ENCODE results near the gene INSR.
"Not testable (repeated sequence)": the region's sequence is repeated elsewhere in the genome, so short reads cannot be mapped to it uniquely, and the experiment has no call there.

INSR gene

DNA sequence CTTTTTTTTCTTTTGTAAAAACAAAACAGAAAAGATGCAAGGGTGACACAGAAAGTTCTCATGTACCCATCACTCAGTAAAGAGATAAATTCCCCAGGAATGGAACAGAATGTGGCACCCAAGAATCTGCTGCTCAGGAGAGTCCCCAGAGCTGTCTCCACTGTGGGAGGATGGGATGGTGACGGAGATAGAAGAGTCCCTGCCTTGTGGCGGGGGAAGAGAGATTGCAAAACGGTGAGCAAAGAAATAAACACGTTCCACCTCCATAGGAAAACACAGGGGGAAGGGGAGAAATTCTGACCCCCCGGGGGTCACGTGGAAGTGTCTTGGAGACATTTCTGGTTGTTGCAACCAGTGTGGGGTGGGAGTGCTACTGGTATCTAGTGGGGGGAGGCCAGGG, 76.4 kb downstream of the INSR start:
- no peak for DNase-seq

DNA sequence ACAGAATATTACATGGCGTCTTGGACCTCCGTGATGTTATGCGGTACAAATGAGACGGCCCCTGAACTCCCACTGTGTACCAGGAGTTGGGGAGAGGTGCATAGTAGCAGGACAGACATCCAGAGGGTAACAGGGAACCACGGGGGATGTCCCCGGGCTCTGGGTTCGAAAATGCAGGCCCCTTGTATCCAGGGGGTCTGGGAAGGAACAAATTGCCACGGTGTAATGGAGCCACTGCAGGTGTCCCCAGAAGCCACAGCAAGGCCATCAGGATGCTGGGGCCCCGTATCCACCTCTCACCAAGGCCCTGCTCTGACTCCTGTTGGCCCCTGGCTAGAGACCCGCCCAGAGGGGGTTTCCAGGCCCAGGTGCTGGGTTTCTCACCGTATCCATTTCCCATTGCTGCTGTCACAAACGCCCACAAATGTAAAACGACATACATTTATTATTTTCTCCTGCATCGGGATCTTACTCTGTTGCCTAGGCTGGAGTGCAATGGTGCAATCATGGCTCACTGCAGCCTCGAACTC, 77.8 kb downstream of the INSR start:
- DNase-seq, result peak; percentile 69

DNA sequence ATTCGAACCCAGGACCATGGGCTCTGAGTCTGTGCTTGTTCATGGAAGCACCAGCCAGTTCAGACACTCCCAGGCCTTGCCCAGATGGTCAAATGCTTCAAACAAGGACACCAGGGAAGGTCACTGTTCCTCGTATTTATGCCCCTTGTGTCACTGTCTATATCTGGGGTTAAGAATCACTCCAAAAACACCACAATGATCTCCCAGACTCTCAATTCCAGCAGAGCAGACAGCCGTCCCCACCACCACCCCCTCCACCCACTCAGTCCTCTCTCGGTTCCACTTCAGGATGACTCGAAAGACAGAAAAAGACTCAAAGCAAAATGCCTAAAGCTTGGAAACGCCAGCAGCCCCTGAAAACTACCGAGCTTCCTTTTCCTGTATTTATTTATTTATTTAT, 79.0 kb downstream of the INSR start:
- DNase-seq, result no peak

DNA sequence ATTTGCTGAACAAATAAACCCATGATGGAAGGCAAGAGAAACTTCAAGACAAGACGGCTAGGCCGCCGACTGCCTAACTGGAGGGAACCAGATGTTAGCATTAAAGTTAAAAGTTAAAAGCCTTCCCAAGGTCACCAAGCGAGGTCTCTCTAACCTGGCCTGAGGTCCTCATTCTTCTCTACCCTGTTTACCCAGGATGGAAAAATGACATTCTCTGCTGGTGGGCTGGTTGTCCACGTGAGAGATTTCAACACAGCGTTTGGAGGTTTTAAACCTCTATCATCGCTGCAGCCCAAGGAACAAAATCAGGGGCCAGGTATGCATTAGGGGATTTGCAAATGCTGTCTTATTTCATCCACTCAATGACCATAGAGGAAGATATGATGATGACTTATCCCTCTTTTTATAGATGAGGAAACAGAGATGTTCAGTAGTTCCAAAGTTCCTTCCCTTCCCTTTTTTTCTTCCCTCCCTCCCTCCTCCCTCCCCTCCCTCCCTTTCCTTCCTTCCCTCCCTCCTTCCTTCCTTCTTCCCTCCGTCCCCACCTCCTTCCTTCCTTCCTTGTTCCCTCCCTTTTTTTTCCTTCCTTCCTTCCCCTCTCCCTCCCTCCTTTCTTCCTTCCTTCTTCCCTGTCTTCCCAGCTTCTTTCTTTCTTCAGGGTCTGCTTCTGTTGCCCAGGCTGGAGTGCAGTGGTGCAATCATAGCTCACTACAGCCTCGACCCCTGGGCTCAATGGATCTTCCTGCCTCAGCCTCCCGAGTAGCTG, 79.7 kb downstream of the INSR start:
- no peak for DNase-seq

DNA sequence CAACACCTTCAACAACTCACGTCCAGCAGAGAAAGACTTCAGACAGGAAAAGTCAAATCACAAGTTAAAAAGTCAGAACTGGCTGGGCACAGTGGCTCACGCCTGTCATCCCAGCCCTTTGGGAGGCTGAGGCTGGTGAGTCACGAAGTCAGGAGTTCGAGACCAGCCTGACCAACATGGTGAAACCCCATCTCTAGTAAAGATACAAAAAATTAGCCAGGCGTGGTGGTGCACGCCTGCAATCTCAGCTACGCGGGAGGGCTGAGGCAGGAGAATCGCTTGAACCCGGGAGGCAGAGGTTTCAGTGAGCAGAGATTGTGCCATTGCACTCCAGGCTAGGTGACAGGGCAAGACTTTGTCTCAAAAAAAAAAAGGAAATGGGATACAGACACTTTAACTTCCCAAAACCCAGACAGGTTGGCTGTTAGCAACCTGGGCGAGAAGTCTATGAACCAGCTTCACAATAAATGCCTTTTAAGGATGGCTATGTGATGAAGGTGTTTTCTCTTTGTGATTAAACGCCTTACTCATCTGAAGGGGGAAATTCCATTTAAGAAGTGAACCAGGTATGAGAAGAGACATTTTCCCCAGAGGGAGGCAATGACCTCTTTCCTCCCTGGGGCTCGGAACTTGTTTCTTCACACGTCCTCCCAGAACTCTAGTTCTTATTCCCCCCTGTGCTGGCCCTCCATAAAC, 80.4 kb downstream of the INSR start:
- DNase-seq, result no peak

DNA sequence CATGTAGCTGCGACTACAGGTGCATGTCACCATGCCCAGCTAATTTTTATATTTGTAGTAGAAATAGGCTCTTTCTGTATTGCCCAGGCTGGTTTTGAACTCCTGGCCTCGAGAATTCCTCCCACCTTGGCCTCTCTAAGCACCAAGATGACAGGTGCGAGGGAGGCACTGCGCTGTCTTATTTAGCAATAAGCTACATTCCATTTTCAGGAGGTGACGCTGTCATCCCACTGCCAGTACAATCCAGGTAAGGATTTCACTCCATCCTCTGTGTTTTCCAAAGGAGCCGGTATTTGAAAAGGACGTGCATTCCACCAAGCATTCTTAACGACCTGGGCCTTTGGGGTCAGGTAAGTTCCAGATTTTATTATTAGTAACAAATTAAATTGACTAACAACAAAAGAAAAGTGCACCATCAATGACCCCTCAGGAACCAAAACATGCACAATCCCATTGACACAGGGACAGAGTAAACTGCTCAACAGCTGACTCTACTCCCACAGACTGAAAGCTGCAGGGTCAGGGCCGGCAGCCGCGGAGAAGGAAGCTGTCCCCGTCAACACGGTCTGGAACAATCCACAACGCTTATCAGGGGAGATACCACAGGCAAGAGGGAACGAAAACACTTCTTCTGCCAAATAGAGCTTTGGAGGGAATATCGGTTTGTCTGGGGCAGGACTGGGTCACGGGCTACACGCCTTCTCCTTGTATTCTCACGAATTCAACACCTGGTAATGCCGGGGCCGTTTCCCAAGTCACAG, 82.8 kb downstream of the INSR start:
- DNase-seq, result no peak

DNA sequence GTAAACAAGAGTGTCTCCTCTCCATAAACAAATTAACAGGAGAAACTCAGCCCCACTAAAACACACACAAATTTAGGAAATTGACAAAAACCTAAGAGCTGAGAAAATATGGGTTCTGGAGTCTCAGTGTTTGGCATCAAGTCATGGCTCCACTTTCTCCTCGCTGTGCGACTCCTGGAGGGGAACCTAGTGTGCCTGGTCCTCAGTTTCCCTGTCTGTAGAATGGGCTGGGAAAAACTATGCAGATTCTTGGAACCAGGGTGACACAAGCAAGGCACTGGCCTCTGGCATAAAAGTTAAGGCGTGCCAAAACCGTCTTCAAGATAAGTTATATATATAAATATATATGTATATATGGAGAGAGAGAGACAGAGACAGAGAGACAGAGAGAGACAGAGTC, 83.9 kb downstream of the INSR start:
- no peak for DNase-seq

DNA sequence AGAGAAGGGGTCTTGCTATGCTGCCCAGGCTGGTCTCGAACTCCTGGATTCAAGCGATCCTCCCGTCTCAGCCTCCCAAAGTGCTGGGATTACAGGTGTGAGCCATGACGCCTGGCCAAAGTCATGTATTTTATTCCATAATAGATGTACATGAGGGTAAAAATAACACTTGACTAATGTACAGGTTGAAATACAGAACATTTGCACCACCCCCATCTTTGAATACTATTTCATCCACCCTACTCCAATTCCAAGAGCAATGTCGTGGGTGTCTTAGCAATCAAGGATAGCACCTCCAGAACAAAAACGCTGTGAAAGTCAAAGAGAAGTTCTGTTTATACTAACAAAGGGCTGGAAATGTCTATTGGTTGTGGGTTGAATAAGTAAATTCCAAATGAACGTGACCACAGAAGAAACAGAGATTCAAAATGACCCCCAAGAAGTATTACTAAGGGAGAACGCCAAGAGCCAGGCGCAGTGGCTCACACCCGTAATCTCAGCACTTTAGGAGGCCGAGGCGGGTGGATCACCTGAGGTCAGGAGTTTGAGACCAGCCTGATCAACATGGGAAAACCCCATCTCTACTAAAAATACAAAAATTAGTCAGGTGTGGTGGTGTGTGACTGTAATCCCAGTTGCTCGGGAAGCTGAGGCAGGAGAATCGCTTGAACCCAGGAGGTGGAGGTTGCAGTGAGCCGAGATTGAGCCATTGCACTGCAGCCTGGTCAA, 84.5 kb downstream of the INSR start:
- not testable (repeated sequence) for DNase-seq

DNA sequence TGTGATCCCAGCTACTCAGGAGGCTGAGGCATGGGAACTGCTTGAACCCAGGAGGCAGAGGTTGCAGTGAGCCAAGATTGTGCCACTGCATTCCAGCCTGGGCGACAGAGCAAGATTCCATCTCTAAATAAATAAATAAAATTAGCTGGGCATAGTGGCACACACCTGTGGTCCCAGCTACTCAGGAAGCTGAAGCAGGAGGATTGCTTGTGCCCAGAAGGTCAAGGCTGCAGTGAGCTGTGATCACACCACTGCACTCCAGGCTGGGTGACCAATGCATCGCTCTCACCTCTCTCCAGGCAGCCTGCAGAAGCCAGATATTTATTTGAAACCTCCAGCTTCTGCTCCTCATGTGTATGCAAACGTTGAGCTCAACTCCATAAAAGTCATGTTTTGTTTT, 85.2 kb downstream of the INSR start:
- DNase-seq, result not testable (repeated sequence)

DNA sequence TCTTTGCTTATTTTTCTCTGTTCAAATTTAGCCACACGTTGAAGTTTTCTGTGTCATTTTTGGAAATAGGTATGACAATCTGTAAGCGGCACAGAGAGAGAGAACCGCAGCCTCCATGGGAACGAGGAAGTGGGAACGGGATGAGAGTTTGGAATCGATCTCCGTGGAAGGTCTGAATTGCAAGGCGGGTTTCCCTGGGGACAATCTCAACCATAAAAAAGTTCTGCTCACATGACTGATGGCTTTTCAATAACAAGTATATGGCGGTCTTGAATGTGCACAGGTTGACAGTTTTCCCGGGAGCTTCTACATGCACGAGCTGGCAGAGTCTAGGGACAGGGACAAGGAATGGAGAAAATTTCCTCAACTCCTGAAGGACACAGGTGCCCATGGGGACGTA, 90.9 kb downstream of the INSR start:
- no peak for DNase-seq

DNA sequence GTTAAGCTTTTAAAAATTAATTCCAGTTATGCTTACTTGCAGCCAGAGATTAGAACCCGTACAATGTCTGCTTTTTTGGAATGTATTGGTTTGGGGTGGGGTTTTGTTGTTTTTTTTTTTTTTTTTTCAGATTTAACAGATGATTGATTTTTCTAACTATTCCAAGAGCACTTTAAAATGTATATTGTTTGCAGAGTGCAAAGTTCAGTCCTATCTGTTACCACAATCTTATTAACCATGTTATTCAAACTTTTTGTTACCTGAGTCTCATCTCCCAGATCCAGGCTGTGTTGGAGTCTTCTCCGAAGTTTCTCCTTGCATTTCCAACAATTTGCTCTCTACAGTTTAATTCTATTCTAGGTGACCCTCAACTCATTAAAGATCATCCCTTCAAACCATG, 91.3 kb downstream of the INSR start:
- no peak for DNase-seq

DNA sequence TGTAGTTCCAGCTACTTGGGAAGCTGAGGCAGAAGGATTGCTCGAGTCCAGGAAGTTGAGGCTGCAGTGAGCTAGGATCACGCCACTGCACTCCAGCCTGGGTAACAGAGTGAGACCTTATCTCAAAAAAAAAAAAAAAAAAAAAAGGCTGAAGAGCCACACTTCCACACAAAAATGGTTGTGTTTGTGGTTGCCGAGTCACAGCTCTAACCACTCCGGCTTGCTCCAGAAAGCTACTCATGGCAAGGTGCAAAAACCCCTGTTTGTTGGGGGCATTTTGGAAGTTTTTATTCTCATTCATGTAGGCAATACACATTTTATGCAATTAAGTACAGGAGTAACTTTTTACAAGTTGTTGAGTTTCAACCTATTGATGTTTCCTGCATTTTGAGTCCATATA, 93.5 kb downstream of the INSR start:
- DNase-seq, result no peak

DNA sequence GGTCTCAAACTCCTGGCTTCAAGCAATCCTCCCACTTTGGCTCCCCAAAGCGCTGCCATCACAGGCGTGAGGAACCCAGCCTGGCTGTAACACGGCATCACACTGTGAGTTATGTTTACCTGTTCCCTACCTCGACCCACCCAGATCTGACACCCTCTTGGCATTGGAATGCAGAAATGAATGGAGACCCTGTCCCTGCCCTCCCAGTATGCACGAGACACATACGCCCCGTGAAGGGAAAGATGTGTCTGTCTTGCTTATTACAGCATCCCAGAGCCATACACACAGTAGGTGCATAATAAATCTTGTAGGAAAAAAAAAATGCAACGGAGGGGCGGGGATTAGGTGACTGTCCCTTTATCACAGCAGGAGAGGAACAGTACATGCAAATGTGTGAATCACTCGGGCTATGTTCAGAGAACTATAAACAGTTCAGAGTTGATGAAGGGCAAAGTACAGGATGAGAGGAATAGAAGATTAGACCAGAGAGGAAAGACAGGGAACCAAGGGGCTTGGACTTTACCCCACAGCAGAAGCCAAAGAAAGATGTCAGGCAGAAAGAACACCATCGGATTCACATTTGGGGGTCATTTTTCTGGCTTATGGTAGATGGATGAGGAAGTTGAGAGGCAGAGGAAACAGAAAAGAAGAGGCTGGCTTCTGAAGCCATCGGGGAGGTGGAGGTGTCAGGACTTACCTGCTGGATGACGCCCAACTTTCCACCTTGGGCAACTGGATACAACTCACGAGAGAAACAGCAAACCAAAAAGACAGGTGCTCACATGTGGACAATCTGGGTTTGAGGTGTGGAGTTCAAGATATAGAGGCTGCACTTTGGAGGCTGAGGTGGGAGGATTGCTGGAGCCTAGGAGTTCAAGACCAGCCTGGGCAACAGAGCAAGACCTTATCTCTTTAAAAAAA, 94.3 kb downstream of the INSR start:
- DNase-seq, result no peak

DNA sequence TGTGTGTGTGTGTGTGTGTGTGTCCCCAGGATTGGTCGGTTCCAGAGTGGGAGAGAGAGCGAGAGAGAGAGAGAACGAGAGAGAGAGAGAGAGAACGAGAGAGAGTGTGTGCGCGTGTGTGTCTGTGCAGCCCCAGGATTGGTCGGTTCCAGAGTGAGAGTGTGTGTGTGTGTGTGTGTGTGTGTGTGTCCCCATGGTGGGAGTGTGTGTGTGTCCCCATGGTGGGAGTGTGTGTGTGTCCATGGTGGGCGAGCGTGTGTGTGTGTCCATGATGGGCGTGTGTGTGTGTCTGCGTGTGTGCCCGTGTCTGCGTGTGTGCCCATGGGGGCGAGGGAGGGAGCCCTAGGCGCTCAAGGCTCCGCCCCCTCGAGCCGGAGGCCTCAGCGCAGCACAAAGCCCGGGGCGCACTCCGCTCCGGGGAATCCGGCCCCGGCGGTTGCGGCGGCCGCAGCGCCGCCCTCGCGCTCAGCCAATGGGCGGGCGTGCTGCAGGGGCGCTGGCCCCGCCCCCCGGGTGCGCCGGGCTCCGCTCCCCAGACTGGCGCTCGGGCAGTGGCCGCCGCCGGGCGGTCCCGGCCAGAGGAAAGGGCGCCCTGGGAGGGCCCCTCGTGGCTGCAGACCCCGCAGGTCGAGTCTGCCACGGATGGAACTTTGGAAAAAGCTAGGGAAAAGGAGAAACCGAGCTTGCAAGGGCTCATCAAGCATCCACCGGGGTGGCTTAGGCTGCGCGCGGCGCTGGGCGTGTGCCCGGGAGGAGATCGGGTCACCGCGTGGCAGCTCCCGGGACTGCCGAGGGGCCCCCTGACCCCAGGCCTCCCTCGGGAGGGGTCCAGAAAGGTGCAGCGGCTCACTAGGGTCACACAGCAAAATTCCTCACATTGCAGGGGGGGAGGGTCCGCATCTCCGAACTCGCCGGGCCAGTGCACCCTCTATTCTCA, 96.2 kb downstream of the INSR start:
- DNase-seq, result peak; percentile 95

DNA sequence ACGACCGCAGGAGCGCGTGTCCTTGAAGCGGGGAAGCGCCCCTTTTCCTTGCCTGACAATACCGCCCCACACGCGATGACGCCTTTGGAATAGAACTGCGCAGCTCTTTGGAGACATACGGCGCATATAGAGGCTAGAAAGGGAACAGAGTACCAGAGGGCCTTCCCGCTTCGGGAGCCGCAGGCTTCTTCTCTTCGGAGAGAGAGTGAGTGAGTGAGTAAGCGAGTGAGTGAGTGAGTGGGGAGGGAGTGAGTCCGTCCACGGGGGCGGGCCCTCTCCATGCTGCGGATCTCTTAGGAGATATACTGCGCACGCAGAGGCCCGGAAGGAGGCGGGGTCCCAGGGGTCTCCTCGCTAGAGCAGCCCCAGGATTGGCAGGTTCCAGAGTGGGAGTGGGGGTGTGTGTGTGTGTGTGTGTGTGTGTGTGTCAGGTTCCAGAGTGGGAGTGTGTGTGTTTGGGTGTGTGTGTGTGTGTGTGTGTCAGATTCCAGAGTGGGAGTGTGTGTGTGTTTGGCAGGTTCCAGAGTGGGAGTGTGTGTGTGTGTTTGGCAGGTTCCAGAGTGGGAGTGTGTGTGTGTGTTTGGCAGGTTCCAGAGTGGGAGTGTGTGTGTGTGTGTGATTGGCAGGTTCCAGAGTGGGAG, 97.0 kb downstream of the INSR start:
- peak; percentile 94 for DNase-seq

DNA sequence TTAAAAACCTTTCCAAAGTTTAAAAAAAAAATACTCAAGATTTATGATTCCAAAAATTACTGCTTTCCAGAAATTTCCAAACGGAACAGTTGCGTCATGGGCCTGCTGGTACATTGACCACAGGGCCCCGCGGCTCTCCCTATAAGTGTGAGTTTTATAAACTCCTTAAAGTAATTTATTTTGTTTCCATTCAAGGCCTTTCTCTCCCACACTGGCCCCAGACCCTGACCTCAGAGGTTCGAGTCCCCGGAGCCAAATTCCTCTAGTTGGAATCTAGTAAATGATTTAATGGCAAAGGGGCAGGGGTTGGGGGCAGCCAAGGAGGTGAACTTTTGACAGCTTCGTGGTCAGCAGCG, 97.5 kb downstream of the INSR start:
- no peak for DNase-seq

DNA sequence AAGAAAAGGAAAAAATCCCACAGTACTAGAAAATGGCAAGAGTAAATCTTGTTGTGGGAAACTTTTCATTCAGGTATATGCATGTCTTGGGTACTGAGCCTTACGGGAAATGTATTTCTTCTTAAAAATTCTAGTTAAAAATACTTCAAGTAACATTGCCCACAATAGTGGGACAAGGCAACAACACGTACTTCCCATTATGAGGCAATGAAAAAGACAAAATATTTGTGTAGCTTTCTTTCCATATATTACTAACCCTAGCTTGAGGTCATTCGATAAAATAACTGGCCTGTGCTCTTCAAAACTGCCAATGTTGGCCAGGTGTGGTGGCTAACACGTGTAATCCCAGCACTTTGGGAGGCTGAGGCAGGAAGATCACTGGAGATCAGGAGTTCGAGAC, 99.2 kb downstream of the INSR start:
- no peak for DNase-seq

DNA sequence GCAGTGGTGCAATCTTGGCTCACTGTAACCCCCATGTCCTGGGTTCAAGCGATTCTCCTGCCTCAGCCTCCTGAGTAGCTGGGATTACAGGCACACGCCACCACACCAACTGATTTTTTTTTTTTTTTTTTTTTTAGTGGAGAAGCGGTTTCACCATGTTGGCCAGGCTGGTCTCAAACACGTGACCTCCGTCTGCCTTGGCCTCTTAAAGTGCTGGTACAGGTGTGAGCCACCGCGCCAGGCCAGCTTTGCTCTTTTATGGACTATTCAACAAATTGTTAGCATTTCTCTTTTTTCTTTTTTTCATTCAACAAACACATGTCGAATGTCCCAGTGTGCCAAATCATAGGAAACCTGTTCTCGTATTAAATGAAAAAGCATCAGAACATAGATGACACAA, 99.6 kb downstream of the INSR start:
- no peak for DNase-seq

DNA sequence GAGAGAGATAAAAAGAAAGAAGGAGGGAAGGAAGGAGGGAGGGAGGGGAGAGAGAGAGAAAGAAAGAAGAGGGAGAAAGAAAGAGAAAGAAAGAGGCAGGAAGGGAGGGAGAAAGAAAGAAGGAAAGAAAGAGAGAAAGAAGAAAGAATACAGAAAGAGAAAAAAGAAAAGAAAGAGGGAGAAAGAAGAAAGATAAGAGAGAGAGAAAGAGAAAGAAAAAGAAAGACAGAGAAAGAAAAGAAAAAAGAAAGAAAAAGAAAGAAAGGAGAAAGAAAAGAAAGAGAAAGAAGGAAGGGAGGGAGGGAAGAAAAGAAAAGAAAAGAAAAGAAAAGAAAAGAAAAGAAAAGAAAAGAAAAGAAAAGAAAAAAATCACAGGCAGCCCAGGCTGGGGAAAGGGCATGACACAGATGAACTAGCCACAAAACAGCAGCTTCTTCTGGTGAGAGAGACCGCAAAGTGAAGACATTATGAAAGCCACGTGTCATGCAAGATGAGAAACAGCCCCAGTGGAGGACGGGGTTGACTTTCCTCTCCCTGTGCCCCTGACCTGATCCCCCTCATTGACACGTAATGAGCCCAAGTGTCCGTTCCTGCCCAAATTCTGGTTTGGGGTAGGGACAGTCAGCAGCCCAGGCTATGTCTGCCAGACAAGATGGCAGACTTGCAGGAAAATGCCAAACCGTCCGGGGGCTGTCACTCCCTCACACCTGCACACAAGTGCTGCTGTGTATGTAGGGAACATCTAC, 102.1 kb downstream of the INSR start:
- DNase-seq, result peak; percentile 66

Data from activated effector memory CD4-positive, alpha-beta T cell treated with anti-CD3 and anti-CD28 coated beads, Interleukin-2, amount 50 U/mL, for 16 hours (primary cell).